HepG2 (cell line): Measurements from ENCODE around the gene SMAD7. TPM values are rescaled to one million over a fixed set of nuclear protein-coding genes. Genes with fewer than 3 reads are reported as not detected.

Experiments used
- ATAC-seq: fragments of 200-7000 bp; cut with Tn5 transposase; 3 replicates; pipeline ENCODE4 v1.9.1; 2020; ENCODE audit warnings: mild to moderate bottlenecking, moderate library complexity
- BruUV-seq: library from RNA; stranded (reverse); fragments of 400-500 nt; replicated peaks from 2 replicates; lab custom pipeline; 2021; lab: Mats Ljungman, UMichigan
- CTCF ChIA-PET: fragments of 300-600 bp; formaldehyde crosslinking; extraction: SDS; loops from one replicate; lab custom pipeline; 2021; ENCODE audit warnings: low total read pairs, inconsistent platforms, low intra/inter-chr PET ratio; lab: Yijun Ruan, JAX
- POLR2A ChIA-PET: fragments of 350-600 bp; sonication (Branson Sonifier 250); formaldehyde crosslinking; loops from one replicate; lab custom pipeline; 2020; ENCODE audit warnings: antibody characterized with exemption, inconsistent platforms; lab: Yijun Ruan, JAX
- DNase-seq: peaks from one replicate; pipeline ENCODE4 v3.0.0-alpha.2; 2015; ENCODE audit warnings: low spot score
- FAIRE-seq: peaks from 3 replicates; lab custom pipeline; 2011; peaks lifted over from hg19 to GRCh38; lab: Jason Lieb, UNC
- H2AFZ ChIP-seq: one replicate; pipeline ENCODE4 v1.6.1; 2011; ENCODE audit warnings: low read length, inconsistent platforms
- H3K27ac ChIP-seq: fragments of 300-600 bp; 3 replicates; pipeline ENCODE4 v1.8.0; 2011; ENCODE audit warnings: mixed run types, mild to moderate bottlenecking, mixed read lengths, low read length, inconsistent platforms; ENCODE audit not compliant: insufficient read depth; ENCODE audit errors: extremely low read length
- H3K27me3 ChIP-seq, 2 experiments: fragments of 200-600 bp in 1 of 2; 2 replicates in 1 of 2; 3 replicates in 1 of 2; pipeline versions ENCODE4 v1.6.0 to v1.8.0; 2011; ENCODE audit warnings: low read length in 2 of 2, mild to moderate bottlenecking in 2 of 2, moderate library complexity in 2 of 2, inconsistent platforms in 1 of 2; ENCODE audit not compliant: insufficient read depth in 2 of 2, control insufficient read depth in 1 of 2
- H3K36me3 ChIP-seq, 2 experiments: fragments of 200-600 bp in 1 of 2; replicated peaks in 1 of 2; 2 replicates in 1 of 2; 3 replicates in 1 of 2; pipeline versions ENCODE4 v1.5.1 to v1.8.0; 2011; ENCODE audit warnings: low read length in 2 of 2, inconsistent platforms in 1 of 2; ENCODE audit not compliant: insufficient read depth in 2 of 2, control insufficient read depth in 1 of 2
- H3K4me1 ChIP-seq: 2 replicates; pipeline ENCODE4 v1.5.1; 2012; ENCODE audit warnings: low read length, inconsistent platforms; ENCODE audit not compliant: insufficient read depth
- H3K4me2 ChIP-seq: 2 replicates; pipeline ENCODE4 v1.6.0; 2011; ENCODE audit warnings: low read depth, low read length, inconsistent platforms
- H3K4me3 ChIP-seq, 3 experiments: fragments of 200-600 bp in 1 of 3; sonication (generic), shearing (Covaris generic) in 1 of 3; replicated peaks in 1 of 3; 2 replicates each; pipeline ENCODE4 v1.5.1; 2011 to 2016; ENCODE audit warnings: low read length in 3 of 3, inconsistent platforms in 2 of 3, low read depth in 2 of 3, mild to moderate bottlenecking in 2 of 3, control low read depth in 1 of 3, mixed read lengths in 1 of 3; ENCODE audit not compliant: insufficient read depth in 1 of 3
- H3K79me2 ChIP-seq: one replicate; pipeline ENCODE4 v1.6.1; 2011; ENCODE audit warnings: low read length, inconsistent platforms; ENCODE audit not compliant: insufficient read depth
- H3K9ac ChIP-seq: 2 replicates; pipeline ENCODE4 v1.6.0; 2011; ENCODE audit warnings: mild to moderate bottlenecking, low read depth, low read length, inconsistent platforms; ENCODE audit not compliant: insufficient read depth
- H3K9me3 ChIP-seq: 2 replicates; pipeline ENCODE4 v1.5.1; 2012; ENCODE audit warnings: mild to moderate bottlenecking, low read length
- H4K20me1 ChIP-seq: 2 replicates; pipeline ENCODE4 v1.6.0; 2011; ENCODE audit warnings: inconsistent platforms, mild to moderate bottlenecking, low read length, moderate library complexity; ENCODE audit not compliant: insufficient read depth
- CEBPG ChIP-seq: IDR thresholded peaks from 2 replicates; pipeline ENCODE4 v1.6.1; 2016
- CTCF ChIP-seq: sonication (generic); formaldehyde crosslinking; IDR thresholded peaks from 2 replicates; pipeline ENCODE4 v1.5.0; 2020; ENCODE audit warnings: mild to moderate bottlenecking, missing genetic modification reagents, moderate library complexity
- NPAS2 ChIP-seq: sonication (generic); formaldehyde crosslinking; IDR thresholded peaks from 2 replicates; pipeline ENCODE4 v1.8.0; 2022; ENCODE audit warnings: mild to moderate bottlenecking, missing genetic modification reagents, borderline replicate concordance
- PHF8 ChIP-seq: sonication (generic); formaldehyde crosslinking; IDR thresholded peaks from 2 replicates; pipeline ENCODE4 v1.5.0; 2020; ENCODE audit warnings: missing genetic modification reagents
- RAD21 ChIP-seq: fragments of 450-650 bp; formaldehyde crosslinking; IDR thresholded peaks from 2 replicates; pipeline ENCODE4 v1.5.0; 2020; ENCODE audit warnings: mild to moderate bottlenecking
- SALL2 ChIP-seq: sonication (generic); formaldehyde crosslinking; IDR thresholded peaks from 2 replicates; pipeline ENCODE4 v1.8.1; 2023; ENCODE audit warnings: mild to moderate bottlenecking, missing genetic modification reagents, inconsistent platforms
- SMC3 ChIP-seq: IDR thresholded peaks from 2 replicates; pipeline ENCODE4 v1.6.1; 2011; ENCODE audit warnings: low read length, improper control_type of control experiment
- STAG1 ChIP-seq: sonication (generic); formaldehyde crosslinking; IDR thresholded peaks from 2 replicates; pipeline ENCODE4 v1.4.0; 2020; ENCODE audit warnings: missing genetic modification reagents
- ZNF24 ChIP-seq: fragments of 450-650 bp; IDR thresholded peaks from 2 replicates; pipeline ENCODE4 v1.6.1; 2017; ENCODE audit warnings: antibody characterized with exemption, mild to moderate bottlenecking
- ZNF318 ChIP-seq: sonication (generic); formaldehyde crosslinking; IDR thresholded peaks from 2 replicates; pipeline ENCODE4 v1.4.0; 2020; ENCODE audit warnings: mild to moderate bottlenecking, missing genetic modification reagents
- ZNF609 ChIP-seq: sonication (generic); formaldehyde crosslinking; IDR thresholded peaks from 2 replicates; pipeline ENCODE4 v1.4.0; 2020; ENCODE audit warnings: mild to moderate bottlenecking, missing genetic modification reagents, borderline replicate concordance
- WGBS: methylation state at CpG from one replicate; pipeline ENCODE4 v1.1.6; 2017; ENCODE audit warnings: low lambda C conversion rate; 5-methylcytosine and 5-hydroxymethylcytosine counted together
- in situ Hi-C: cut with HindIII; loops from 2 replicates; pipeline ENCODE4 v1.10.0; 2017; ENCODE audit warnings: low pct_unique_long_range_greater_than_20kb; ENCODE audit not compliant: extremely low pct_ligation_motif_present
- intact Hi-C: fragments of 100-400 bp; cut with micrococcal nuclease; formaldehyde crosslinking; loops from one replicate; pipeline ENCODE4 v1.10.0; 2022; ENCODE audit not compliant: unreplicated experiment
- polyA plus RNA-seq, 8 experiments: library from polyadenylated mRNA; depleted of rRNA in 3 of 8; stranded (reverse) in 7 of 8; unstranded in 1 of 8; fragments of >200 nt; fragmentation: Illumina TruSeq in 4 of 8; extraction: Trizol in 4 of 8; gene quantifications; 2 replicates each; pipeline versions ENCODE4 v1.2.1 to v1.2.3, GENCODE V29; 2011 to 2016; ENCODE audit warnings: low read depth in 4 of 8, missing spikeins in 1 of 8, mixed read lengths in 1 of 8; ENCODE audit not compliant: insufficient read depth in 1 of 8
- total RNA-seq, 5 experiments: library from RNA; depleted of rRNA; stranded (reverse); fragments of >200 nt; fragmentation: Illumina TruSeq; extraction: Trizol; gene quantifications; 2 replicates each; pipeline ENCODE4 v1.2.3, GENCODE V29; 2016; ENCODE audit warnings: low read depth in 1 of 5

Gene SMAD7
- total and polyA plus RNA-seq, 2 of the 13 experiments (the other 11 are each of a cell fraction or from before 2014, with no cell fraction given) = 17.4 to 24.7 TPM

DNA sequence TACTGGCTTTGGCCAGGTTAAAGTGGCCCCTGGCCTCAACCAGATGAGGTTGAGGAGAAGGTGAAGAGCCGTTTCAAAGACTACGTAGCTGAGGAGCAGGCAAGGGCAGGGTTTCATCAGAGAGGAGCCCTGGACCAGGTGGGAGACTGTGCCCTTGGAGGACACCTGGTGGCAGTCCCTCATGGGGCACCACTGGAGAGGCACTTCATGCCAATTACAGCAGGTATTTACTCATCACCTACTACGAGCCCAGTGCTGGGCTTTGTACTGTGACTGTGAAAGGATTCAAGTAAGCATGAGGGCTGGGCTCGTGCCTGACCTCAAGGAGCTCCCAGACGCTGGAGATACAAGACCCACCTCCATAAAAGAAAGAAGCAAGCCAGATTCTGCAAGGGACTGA lies 37.6 kb downstream of the SMAD7 start:
- H3K4me1 ChIP-seq = peaks cover 25% of the 10 kb centered on the region
- H3K79me2 ChIP-seq = no peaks in the 10 kb centered on the region
- no peak overlapping the region for H3K4me3 ChIP-seq
- in situ Hi-C loops (no loop called here), intact Hi-C loops (no loop called here)
- H3K9ac ChIP-seq = no peak overlapping the region
- no peak for DNase-seq
- 94% methylated on average over 5 of the region's 5 CpGs for WGBS
- CTCF ChIA-PET = no interaction called here
- H3K27me3 ChIP-seq = no peaks in the 10 kb centered on the region
- no peaks in the 10 kb centered on the region for H4K20me1 ChIP-seq
- no peak overlapping the region for H2AFZ ChIP-seq
- POLR2A ChIA-PET = interaction anchor here (1.1 to 1.2 kb wide), 2 partner anchors 20 to 132 kb away, joined by 3 to 4 read pairs; no protein-coding TSS in a partner anchor
- ATAC-seq = peak; percentile 31; the same call in 1 of the 3 replicates
- H3K27ac ChIP-seq = no peak overlapping the region
- no peak for FAIRE-seq
- H3K9me3 ChIP-seq = no peaks in the 10 kb centered on the region
- no peak overlapping the region for H3K4me2 ChIP-seq
- no peaks in the 10 kb centered on the region for H3K36me3 ChIP-seq
- BruUV-seq = no TSS peak
- TF ChIP-seq SALL2 (CRISPR knock-in tag) = no peak
- no peak for TF ChIP-seq ZNF24
- no peak for TF ChIP-seq ZNF318 (CRISPR knock-in tag)
- TF ChIP-seq STAG1 = peak; percentile 53
- peak; percentile 51 for TF ChIP-seq CTCF (CRISPR knock-in tag)
- no peak for TF ChIP-seq PHF8 (CRISPR knock-in tag)
- 0 out of 2 replicates have a peak, but pooled peaks have one; percentile 19 for TF ChIP-seq RAD21
- peak; percentile 27; the same call in 1 of the 2 replicates for TF ChIP-seq SMC3
- no peak for TF ChIP-seq CEBPG (CRISPR knock-in tag)
- TF ChIP-seq ZNF609 = no peak
- no peak for TF ChIP-seq NPAS2 (CRISPR knock-in tag)
